ENCODE measurements around the gene NOP16.

Gene NOP16

DNA sequence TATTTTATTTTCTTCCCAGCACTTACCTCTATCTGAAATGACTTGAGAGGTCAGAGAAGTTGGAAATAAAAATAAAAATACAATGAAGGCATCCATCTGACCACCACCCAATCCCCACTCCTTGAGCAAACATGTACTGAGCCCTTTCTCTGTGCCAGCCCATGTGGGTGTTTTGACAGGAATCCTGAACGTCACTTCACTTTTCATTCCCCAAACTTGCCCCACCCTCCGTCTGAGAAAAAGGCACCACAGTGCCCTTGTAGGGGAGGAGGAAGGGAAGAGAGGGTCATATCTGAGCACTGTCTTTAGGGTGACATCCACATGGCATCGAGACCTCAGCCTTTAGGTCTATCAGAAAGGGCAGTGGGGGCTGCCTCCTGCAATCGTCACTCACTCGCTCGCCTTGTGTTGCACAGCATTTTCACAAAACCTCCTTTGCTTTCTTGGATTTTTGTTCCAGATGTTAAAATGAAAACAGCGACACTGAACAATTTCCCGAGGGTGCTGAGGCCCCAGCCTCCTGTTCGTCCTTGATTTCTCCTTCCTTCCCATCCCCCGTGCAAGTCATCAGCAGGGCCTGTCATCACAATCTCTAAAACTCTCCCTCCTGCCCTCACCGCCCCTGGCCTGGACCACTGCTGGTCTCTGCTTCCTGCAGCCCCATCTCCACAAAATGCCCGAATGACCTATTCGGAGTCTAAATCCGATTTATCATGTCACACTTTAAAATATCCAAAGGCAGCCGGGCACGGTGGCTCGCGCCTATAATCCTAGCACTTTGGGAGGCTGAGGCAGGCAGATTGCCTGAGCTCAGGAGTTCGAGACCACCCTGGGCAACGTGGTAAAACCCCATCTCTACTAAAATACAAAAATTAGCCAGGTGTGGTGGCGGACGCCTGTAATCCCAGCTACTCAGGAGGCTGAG is 13.1 kb upstream of the NOP16 start:
- H3K27ac ChIP-seq = no peak overlapping the region
- TF ChIP-seq, protein P1, sequence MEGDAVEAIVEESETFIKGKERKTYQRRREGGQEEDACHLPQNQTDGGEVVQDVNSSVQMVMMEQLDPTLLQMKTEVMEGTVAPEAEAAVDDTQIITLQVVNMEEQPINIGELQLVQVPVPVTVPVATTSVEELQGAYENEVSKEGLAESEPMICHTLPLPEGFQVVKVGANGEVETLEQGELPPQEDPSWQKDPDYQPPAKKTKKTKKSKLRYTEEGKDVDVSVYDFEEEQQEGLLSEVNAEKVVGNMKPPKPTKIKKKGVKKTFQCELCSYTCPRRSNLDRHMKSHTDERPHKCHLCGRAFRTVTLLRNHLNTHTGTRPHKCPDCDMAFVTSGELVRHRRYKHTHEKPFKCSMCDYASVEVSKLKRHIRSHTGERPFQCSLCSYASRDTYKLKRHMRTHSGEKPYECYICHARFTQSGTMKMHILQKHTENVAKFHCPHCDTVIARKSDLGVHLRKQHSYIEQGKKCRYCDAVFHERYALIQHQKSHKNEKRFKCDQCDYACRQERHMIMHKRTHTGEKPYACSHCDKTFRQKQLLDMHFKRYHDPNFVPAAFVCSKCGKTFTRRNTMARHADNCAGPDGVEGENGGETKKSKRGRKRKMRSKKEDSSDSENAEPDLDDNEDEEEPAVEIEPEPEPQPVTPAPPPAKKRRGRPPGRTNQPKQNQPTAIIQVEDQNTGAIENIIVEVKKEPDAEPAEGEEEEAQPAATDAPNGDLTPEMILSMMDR (IDR thresholded peaks at IDR 0.05; ENCODE audit: low read depth, low read length) = no peak
- no peaks in the 10 kb centered on the region for H3K9me3 ChIP-seq (ENCODE audit: severe bottlenecking)
- DNase-seq = no peak
- peaks cover 3% of the 10 kb centered on the region for H3K36me3 ChIP-seq
- no peak overlapping the region for H3K4me3 ChIP-seq (ENCODE audit: low read depth, low read length)
- no peaks in the 10 kb centered on the region for H3K27me3 ChIP-seq (ENCODE audit: insufficient read depth, low read depth, severe bottlenecking)

GRCh38 chr5:176400382-176401156 is 12.2 kb upstream of the NOP16 start:
- H3K36me3 ChIP-seq = peaks cover 6% of the 10 kb centered on the region
- DNase-seq = no peak

DNA sequence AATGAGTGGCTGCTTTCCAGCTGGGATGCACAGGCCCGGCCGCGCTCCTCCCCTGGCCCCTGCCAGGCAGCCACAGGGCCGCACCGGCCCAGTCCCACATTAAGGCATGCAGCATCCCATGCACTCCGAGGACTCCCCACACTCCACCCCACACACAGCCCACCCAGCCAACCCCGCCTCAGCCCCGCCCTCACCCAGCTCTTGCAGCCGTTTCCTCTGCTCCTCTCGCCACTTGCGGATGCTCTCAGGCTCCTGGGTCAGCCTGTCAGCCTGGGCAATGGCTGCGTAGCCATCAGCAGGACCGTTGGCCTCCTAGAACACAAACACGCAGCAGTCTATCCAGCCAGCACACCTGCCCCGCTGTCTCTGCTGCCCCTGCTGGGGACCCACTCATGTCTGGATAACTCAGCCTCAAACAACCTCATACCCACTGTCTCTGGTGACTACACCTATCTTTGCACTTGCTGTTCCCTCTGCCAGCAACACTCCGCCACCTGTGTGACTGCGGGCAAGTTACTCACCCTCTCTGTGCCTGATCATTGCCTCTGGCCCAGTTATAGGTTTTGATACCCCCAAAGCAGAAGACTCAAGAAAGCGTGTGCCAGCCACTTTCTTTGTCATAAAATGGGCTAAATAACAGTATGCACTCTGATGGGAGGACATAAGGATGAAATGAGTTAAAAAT is 9.5 kb upstream of the NOP16 start:
- H3K9me3 ChIP-seq (ENCODE audit: severe bottlenecking) = no peaks in the 10 kb centered on the region
- peaks cover 6% of the 10 kb centered on the region for H3K36me3 ChIP-seq
- no peak for DNase-seq
- no peaks in the 10 kb centered on the region for H3K27me3 ChIP-seq (ENCODE audit: insufficient read depth, low read depth, severe bottlenecking)
- TF ChIP-seq, protein P1 (IDR thresholded peaks at IDR 0.05; ENCODE audit: low read depth, low read length) = no peak
- no peak overlapping the region for H3K27ac ChIP-seq
- no peak overlapping the region for H3K4me3 ChIP-seq (ENCODE audit: low read depth, low read length)

More at GRCh38 chr5:176400382-176401156, 12.2 kb upstream of the NOP16 start:
- Histone ChIP-seq H3K27ac (no peak overlapping the region), H3K9me3 (ENCODE audit: severe bottlenecking) (no peaks in the 10 kb centered on the region), H3K4me3 (ENCODE audit: low read depth, low read length) (no peak overlapping the region), H3K27me3 (ENCODE audit: insufficient read depth, low read depth, severe bottlenecking) (no peaks in the 10 kb centered on the region)
- TF ChIP-seq, protein P1 (IDR thresholded peaks at IDR 0.05; ENCODE audit: low read depth, low read length) = no peak

DNA sequence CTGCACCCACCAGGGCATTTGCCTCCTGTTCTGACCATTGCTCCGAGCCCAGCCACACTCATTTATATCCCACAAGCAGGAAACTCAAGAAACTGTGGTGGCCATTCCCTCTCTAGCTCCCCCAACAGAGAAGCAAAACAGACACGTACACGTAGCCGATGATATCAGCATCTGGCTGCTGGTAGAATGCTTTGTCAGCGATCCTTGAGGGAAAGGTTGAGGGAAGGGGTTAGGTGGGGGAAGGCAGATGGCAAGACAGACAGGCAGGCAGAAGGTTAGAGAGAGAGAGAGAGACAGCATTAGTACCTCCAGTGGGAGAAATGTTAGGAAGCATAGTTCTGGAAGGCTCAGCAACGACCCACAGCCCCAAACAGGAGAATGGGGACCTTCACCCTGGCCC is 7.9 kb upstream of the NOP16 start:
- TF ChIP-seq, protein P1 (IDR thresholded peaks at IDR 0.05; ENCODE audit: low read depth, low read length) = peak; percentile 16; the same call in 1 of the 2 replicates
- Histone ChIP-seq H3K27me3 (ENCODE audit: insufficient read depth, low read depth, severe bottlenecking) (no peaks in the 10 kb centered on the region), H3K36me3 (peaks cover 17% of the 10 kb centered on the region), H3K4me3 (ENCODE audit: low read depth, low read length) (no peak overlapping the region), H3K9me3 (ENCODE audit: severe bottlenecking) (no peaks in the 10 kb centered on the region), H3K27ac (no peak overlapping the region; the same call in 1 of the 2 replicates)
- peak; percentile 47 for DNase-seq

- no peak overlapping the region for H3K4me3 ChIP-seq (ENCODE audit: low read depth, low read length)
- peaks cover 30% of the 10 kb centered on the region for H3K36me3 ChIP-seq
- no peak overlapping the region for H3K27ac ChIP-seq
- H3K9me3 ChIP-seq (ENCODE audit: severe bottlenecking) = no peaks in the 10 kb centered on the region
- no peaks in the 10 kb centered on the region for H3K27me3 ChIP-seq (ENCODE audit: insufficient read depth, low read depth, severe bottlenecking)
- TF ChIP-seq, protein P1 (IDR thresholded peaks at IDR 0.05; ENCODE audit: low read depth, low read length) = no peak
- DNase-seq = no peak
Measured at GRCh38 chr5:176394881-176395675, 6.7 kb upstream of the NOP16 start.
